T-helper 17 cell (primary cell): ENCODE data around the gene CINP. TPM values are rescaled to one million over a fixed set of nuclear protein-coding genes. Genes with fewer than 3 reads are reported as not detected.
A peak's percentile ranks its signal among the peaks of the same experiment; 100 is the strongest.

Source experiments
- ATAC-seq: fragments of 150-1000 bp; cut with Tn5 transposase; 2 replicates; pipeline ENCODE4 v1.10.0; 2021; ENCODE audit warnings: mild to moderate bottlenecking, moderate library complexity
- DNase-seq, 3 donors: peaks; one replicate each; pipeline versions ENCODE4 v3.0.0 to v3.0.0-alpha.2; 2020 to 2021
- H3K9me3 ChIP-seq: one replicate; pipeline ENCODE4 v1.7.0; 2013; ENCODE audit warnings: low read length, mild to moderate bottlenecking; ENCODE audit not compliant: control insufficient read depth, poor library complexity, severe bottlenecking
- H3K27ac Mint-ChIP-seq: one replicate; pipeline ENCODE4 v1.8.0; 2022; ENCODE audit warnings: mild to moderate bottlenecking, moderate library complexity, mixed read lengths
- H3K27me3 Mint-ChIP-seq: one replicate; pipeline ENCODE4 v1.8.0; 2022; ENCODE audit warnings: mixed read lengths
- H3K36me3 Mint-ChIP-seq: one replicate; pipeline ENCODE4 v1.8.0; 2022; ENCODE audit warnings: low read depth, mixed read lengths
- H3K4me1 Mint-ChIP-seq: one replicate; pipeline ENCODE4 v1.8.0; 2022; ENCODE audit warnings: mild to moderate bottlenecking, mixed read lengths
- H3K4me3 Mint-ChIP-seq: one replicate; pipeline ENCODE4 v1.8.0; 2022; ENCODE audit warnings: mild to moderate bottlenecking, moderate library complexity, mixed read lengths
- total RNA-seq, 4 donors: library from RNA in 2 of 4; stranded (reverse) in 2 of 4; gene quantifications; one replicate each; pipeline ENCODE4 v1.2.3 and lab custom pipeline; 2022 to 2026

CINP gene
- total RNA-seq, 2 donors from 2014 or later = 17.1 to 21.3 TPM

DNA sequence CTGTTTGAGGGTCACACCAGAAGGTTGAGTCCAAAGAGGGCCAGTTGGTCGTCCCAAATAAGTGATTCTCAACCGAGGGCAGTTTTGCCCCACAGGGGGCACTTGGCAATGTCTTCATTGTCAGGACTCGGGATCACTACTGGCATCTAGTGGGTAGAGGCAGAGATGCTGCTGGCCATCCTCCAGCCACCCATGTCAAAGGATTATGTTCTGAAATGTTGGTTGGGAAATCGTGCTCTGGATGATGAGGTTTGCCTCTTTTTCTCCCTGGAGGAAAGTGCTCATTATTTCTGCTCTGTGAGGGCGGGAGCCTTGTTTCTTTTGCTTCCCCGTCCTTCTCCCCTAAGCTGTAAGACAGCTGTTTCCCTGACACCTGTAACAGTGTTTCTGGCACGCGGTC is 39.6 kb downstream of the CINP start:
- peak overlapping the region; percentile 32 for H3K27ac Mint-ChIP-seq
- H3K4me3 Mint-ChIP-seq = no peak overlapping the region
- no peak for DNase-seq
- peaks cover 3% of the 10 kb centered on the region for H3K36me3 Mint-ChIP-seq
- ATAC-seq = no peak
- no peaks in the 10 kb centered on the region for H3K27me3 Mint-ChIP-seq
- H3K9me3 ChIP-seq = no peaks in the 10 kb centered on the region
- peaks cover 22% of the 10 kb centered on the region for H3K4me1 Mint-ChIP-seq

GRCh38 chr14:102321456-102322422 is 41.0 kb downstream of the CINP start:
- H3K9me3 ChIP-seq = no peaks in the 10 kb centered on the region
- Mint-ChIP-seq H3K27ac (peak overlapping the region; percentile 29), H3K4me3 (no peak overlapping the region), H3K27me3 (no peaks in the 10 kb centered on the region), H3K4me1 (peaks cover 31% of the 10 kb centered on the region), H3K36me3 (peaks cover 3% of the 10 kb centered on the region)
- DNase-seq (no peak), ATAC-seq (no peak)

GRCh38 chr14:102320671-102321455 is 41.8 kb downstream of the CINP start:
- Mint-ChIP-seq H3K27ac (peak overlapping the region; percentile 95), H3K27me3 (no peaks in the 10 kb centered on the region), H3K4me1 (peaks cover 32% of the 10 kb centered on the region), H3K36me3 (peaks cover 3% of the 10 kb centered on the region), H3K4me3 (peak overlapping the region; percentile 88)
- ATAC-seq = no peak
- H3K9me3 ChIP-seq = no peaks in the 10 kb centered on the region
- DNase-seq = no peak

DNA sequence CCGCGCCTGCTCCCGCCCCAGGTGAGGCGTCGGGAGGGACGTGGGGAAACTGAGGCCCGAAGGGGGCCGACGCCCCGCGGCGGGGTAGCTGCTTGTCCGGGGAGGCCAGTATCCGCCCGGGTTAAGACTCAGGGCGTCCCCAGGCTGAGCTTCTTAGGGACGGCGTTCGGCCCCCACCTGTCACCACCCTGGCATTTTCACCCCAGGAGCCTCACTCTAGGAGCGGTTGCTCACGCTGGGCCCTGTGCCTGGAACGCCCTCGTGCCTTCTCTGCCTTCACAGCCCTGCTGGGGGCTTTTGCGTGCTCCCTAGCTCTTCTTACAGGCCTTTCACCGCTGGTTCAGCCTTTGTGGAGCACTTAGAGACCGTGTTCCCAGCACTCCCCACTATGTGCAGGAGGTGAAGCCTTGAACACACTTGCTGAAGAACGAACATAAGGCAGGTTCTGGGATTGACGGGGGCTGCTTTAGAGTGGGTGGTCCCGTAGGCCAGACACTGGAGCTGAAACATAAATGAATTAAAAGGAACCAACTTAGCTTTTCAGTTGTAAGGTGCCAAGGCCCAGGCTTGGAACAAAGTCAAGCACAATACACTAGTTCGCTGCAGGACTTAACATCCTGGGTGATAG is 42.5 kb downstream of the CINP start:
- no peaks in the 10 kb centered on the region for H3K27me3 Mint-ChIP-seq
- H3K4me3 Mint-ChIP-seq = peak overlapping the region; percentile 88
- peak; percentile 36 for ATAC-seq
- H3K4me1 Mint-ChIP-seq = peaks cover 32% of the 10 kb centered on the region
- H3K27ac Mint-ChIP-seq = peak overlapping the region; percentile 95
- peak; percentile 15 to 23 (median 20) for DNase-seq
- peaks cover 3% of the 10 kb centered on the region for H3K36me3 Mint-ChIP-seq
- H3K9me3 ChIP-seq = no peaks in the 10 kb centered on the region

DNA sequence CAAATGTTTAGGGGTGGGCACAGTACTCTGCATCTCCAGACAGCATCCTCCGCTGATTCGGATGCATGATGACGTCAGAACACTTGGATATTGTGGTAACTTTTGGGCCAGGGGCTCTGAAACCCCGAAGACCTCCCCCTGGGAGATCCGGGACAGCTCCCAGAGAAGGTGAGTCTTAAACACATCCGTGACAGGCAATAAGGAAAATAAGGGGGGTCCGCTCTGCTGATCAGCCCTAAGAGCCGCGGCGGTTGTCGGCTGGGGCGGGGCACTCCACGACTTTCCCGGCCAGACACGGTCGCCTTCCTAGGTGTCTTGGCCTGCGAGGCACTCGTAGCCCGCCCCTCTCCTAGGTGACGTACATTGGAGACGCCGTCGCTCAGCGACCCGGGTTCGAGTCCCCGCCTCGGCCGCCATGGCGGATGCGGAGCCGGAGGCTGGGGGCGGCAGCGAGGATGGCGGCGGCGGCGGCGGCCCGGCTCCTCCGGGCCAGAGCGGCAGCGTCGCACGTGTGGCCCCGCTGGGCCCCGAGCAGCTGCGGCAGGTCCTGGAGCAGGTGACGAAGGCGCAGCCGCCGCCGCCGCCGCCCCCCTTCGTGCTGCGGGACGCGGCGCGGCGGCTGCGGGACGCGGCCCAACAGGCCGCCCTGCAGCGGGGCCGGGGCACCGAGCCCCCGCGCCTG is 43.2 kb downstream of the CINP start, which contains the start of gene ZNF839:
Gene ZNF839 (plus strand): TSS at position 396 of the 682 bp plus-strand sequence. CDS start 20 bp downstream, at position 416.
- Mint-ChIP-seq H3K36me3 (peaks cover 3% of the 10 kb centered on the region), H3K27ac (peak within 1 kb of the TSS; percentile 95), H3K4me1 (peaks cover 37% of the 10 kb centered on the region), H3K27me3 (no peaks in the 10 kb centered on the region), H3K4me3 (peak within 1 kb of the TSS; percentile 89)
- H3K9me3 ChIP-seq = no peaks in the 10 kb centered on the region
- DNase-seq (peak; percentile 85 to 95 (median 85)), ATAC-seq (peak; percentile 74)

DNA sequence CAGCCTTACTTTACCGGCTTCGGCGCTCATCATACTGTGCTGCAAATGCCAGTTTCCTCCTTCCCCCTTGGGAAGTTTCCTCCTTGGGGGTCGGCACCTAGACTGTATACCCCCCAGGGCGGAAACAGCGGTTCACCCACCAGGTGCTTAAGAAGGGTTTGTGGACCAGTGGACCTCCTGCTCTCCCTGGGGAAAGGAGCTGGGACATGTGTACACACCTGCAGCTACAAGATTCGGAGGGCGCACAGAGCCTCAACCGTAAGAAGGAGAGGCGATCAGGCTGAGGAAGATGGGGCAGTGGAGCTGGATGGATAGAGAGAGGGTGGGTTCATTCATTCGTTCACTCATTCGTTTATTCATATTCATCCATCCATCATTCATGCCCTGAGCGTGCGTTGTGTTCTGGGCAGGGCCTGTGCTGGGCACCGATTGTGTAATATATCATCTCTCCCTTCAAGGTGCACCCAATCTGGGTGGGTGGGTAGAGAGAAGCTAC is 43.9 kb downstream of the CINP start:
- Mint-ChIP-seq H3K4me1 (peaks cover 42% of the 10 kb centered on the region), H3K27ac (peak overlapping the region; percentile 95), H3K27me3 (no peaks in the 10 kb centered on the region), H3K4me3 (peak overlapping the region; percentile 89), H3K36me3 (peaks cover 3% of the 10 kb centered on the region)
- ATAC-seq = no peak
- DNase-seq = no peak
- no peaks in the 10 kb centered on the region for H3K9me3 ChIP-seq

DNA sequence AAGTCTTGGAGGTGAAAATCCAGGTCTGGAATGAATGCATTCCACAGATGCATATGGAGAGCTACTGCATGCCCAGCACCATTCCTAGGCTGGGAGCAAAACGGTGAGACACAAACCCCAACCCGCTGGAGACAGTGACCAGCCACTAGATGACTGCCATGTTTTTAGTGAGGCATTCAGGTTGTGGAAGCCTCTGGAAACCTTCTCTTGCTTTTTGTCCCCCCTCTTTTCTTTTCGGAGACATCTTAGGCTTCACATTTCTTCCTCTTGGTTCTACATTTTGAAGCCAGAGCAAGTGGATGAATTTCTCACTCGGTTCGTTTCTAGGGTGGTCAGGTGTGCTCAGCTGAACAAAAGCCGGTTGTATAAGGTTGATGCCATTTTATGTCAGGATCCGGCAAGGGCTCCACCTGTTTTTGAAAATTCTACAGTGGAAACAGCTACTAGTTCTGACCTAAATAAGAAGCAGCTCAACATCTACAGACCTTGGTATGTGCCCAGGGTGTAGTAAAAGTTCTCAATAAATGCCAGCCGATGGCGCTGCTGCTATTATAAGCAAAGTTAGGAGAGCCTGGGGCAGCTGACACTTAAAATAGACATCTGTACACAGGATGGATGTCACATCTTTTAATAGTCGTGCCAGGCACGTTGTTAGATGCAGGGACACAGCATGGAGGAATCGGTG is 45.0 kb downstream of the CINP start:
- Mint-ChIP-seq H3K27ac (peak overlapping the region; percentile 95), H3K36me3 (peaks cover 3% of the 10 kb centered on the region), H3K4me1 (peaks cover 42% of the 10 kb centered on the region), H3K4me3 (peak overlapping the region; percentile 89), H3K27me3 (no peaks in the 10 kb centered on the region)
- no peak for DNase-seq
- H3K9me3 ChIP-seq = no peaks in the 10 kb centered on the region
- ATAC-seq = no peak

DNA sequence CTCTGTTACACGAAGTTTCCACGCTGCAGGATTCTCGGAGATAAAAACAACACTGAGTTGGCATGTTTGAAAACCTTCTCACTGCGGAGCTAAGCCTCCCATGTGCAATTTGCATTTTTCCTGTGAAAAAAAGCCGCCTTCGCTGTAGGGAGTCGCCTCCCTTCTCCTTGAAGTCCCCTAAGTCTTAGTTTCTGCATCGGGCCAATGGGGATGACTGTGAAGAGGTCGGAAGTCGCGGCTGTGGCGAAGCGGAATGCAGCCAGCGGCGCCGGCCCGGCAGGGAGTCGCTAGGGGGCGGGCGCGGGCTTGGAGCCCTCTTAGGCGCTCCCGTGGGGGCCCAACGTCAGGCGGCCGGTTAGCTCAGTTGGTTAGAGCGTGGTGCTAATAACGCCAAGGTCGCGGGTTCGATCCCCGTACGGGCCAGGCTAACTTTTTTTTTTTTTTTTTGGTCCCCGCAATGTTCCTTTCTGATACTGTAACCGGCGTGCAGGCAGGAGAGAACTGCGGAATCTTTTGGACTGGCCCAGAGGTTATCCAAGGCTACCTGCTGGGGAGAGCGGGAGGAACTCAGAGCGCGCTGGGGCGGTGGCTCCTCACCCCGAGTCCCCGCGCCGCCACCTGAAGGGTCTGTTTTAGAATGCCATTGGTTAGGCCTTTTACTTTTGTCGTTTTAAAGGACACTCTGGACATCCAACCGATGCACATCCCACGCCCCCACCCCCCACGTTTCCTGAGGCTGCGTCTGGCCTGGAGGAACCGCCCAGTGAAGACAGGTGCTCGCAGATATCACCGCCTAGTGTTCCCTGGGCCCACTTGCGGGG is 45.7 kb downstream of the CINP start:
- peaks cover 42% of the 10 kb centered on the region for H3K4me1 Mint-ChIP-seq
- peaks cover 3% of the 10 kb centered on the region for H3K36me3 Mint-ChIP-seq
- ATAC-seq (peak; percentile 71), DNase-seq (peak; percentile 94 to 97 (median 95))
- H3K4me3 Mint-ChIP-seq = peak overlapping the region; percentile 89
- H3K27ac Mint-ChIP-seq = peak overlapping the region; percentile 95
- no peaks in the 10 kb centered on the region for H3K27me3 Mint-ChIP-seq
- no peaks in the 10 kb centered on the region for H3K9me3 ChIP-seq

- Mint-ChIP-seq H3K4me3 (peak overlapping the region; percentile 89), H3K27me3 (no peaks in the 10 kb centered on the region), H3K4me1 (peaks cover 39% of the 10 kb centered on the region), H3K36me3 (peaks cover 3% of the 10 kb centered on the region), H3K27ac (peak overlapping the region; percentile 95)
- ATAC-seq (no peak), DNase-seq (peak in 1 of 3 donors; percentile 22)
- H3K9me3 ChIP-seq = no peaks in the 10 kb centered on the region
These were observed 46.4 kb downstream of the CINP start for GRCh38 chr14:102316338-102316742.

- H3K27me3 Mint-ChIP-seq = no peaks in the 10 kb centered on the region
- ATAC-seq (no peak), DNase-seq (no peak)
- peak overlapping the region; percentile 92 for H3K4me3 Mint-ChIP-seq
- peaks cover 36% of the 10 kb centered on the region for H3K4me1 Mint-ChIP-seq
- H3K27ac Mint-ChIP-seq = peak overlapping the region; percentile 84
- H3K36me3 Mint-ChIP-seq = peaks cover 3% of the 10 kb centered on the region
- H3K9me3 ChIP-seq = no peaks in the 10 kb centered on the region
These were observed 47.6 kb downstream of the CINP start for GRCh38 chr14:102315121-102315520.

- Mint-ChIP-seq H3K27me3 (no peaks in the 10 kb centered on the region), H3K27ac (peak overlapping the region; percentile 84), H3K4me3 (peak overlapping the region; percentile 92), H3K4me1 (peaks cover 35% of the 10 kb centered on the region), H3K36me3 (peaks cover 1% of the 10 kb centered on the region)
- ATAC-seq (peak; percentile 74), DNase-seq (peak; percentile 71 to 74 (median 72))
- no peaks in the 10 kb centered on the region for H3K9me3 ChIP-seq
These were observed 48.3 kb downstream of the CINP start for GRCh38 chr14:102314242-102315011.
